GM12878 (cell line): ENCODE data around the gene HMOX1. TPM values are rescaled to one million over a fixed set of nuclear protein-coding genes. Genes with fewer than 3 reads are reported as not detected.

Experiments used
- CREB1 ChIP-seq: IDR thresholded peaks from 2 replicates; pipeline ENCODE4 v1.6.1; 2012; ENCODE audit warnings: low read depth, mild to moderate bottlenecking, inconsistent platforms
- E2F4 ChIP-seq: IDR thresholded peaks from 2 replicates; pipeline ENCODE4 v1.6.1; 2012; ENCODE audit warnings: low read depth, low read length, improper control_type of control experiment
- EP300 ChIP-seq, 2 experiments: fragments of 150-350 bp in 1 of 2; IDR thresholded peaks; 2 replicates each; pipeline ENCODE4 v1.6.1; 2011 to 2012; ENCODE audit warnings: low read depth in 2 of 2, low read length in 2 of 2, borderline replicate concordance in 1 of 2, improper control_type of control experiment in 1 of 2, inconsistent platforms in 1 of 2; ENCODE audit not compliant: control insufficient read depth in 1 of 2
- FOXK2 ChIP-seq: fragments of 450-650 bp; IDR thresholded peaks from 2 replicates; pipeline ENCODE4 v1.6.1; 2017; ENCODE audit warnings: mild to moderate bottlenecking, moderate library complexity
- HDGF ChIP-seq: fragments of 450-650 bp; IDR thresholded peaks from 2 replicates; pipeline ENCODE4 v1.6.1; 2016; ENCODE audit warnings: antibody characterized with exemption
- LARP7 ChIP-seq: fragments of 450-650 bp; IDR thresholded peaks from 2 replicates; pipeline ENCODE4 v1.6.1; 2017; ENCODE audit warnings: mild to moderate bottlenecking
- MXI1 ChIP-seq: fragments of 150-350 bp; IDR thresholded peaks from 2 replicates; pipeline ENCODE4 v1.6.1; 2011; ENCODE audit warnings: low read depth, mild to moderate bottlenecking, inconsistent platforms, low read length, improper control_type of control experiment
- POLR2A ChIP-seq: IDR thresholded peaks from 2 replicates; pipeline ENCODE4 v1.6.1; 2011; ENCODE audit warnings: low read depth, mild to moderate bottlenecking, low read length
- RAD21 ChIP-seq: IDR thresholded peaks from 2 replicates; pipeline ENCODE4 v1.6.1; 2011; ENCODE audit warnings: mild to moderate bottlenecking, low read depth, low read length, moderate library complexity; ENCODE audit not compliant: insufficient read depth
- ZNF592 ChIP-seq: fragments of 450-650 bp; IDR thresholded peaks from 2 replicates; pipeline ENCODE4 v1.6.1; 2017; ENCODE audit warnings: mild to moderate bottlenecking, moderate library complexity
- polyA plus RNA-seq, 11 experiments: library from polyadenylated mRNA; depleted of rRNA in 4 of 11; unstranded in 6 of 11; stranded (reverse) in 5 of 11; fragments of >200 nt; fragmentation: Nextera tagmentation in 4 of 11; fragmentation: Illumina TruSeq in 1 of 11; extraction: Ambion mirVana in 4 of 11; extraction: Trizol in 1 of 11; gene quantifications; 1 replicate in 1 of 11; 2 replicates in 10 of 11; pipeline versions ENCODE4 v1.2.1 to v1.2.3, GENCODE V29; 2011 to 2016; ENCODE audit warnings: inconsistent platforms in 2 of 11, missing spikeins in 2 of 11, low read depth in 1 of 11
- total RNA-seq, 4 experiments: library from RNA; depleted of rRNA in 3 of 4; stranded (reverse); fragments of >200 nt in 3 of 4; fragmentation: Illumina TruSeq in 1 of 4; extraction: Trizol in 1 of 4; gene quantifications; 2 replicates each; pipeline versions ENCODE4 v1.2.1 to v1.2.3, GENCODE V29; 2013 to 2021

HMOX1 gene
- total and polyA plus RNA-seq, 10 of the 15 experiments (the other 5 are each of a cell fraction or from before 2014, with no cell fraction given) = 1.5 to 36.7 (median 18.8) TPM

GRCh38 chr22:35376728-35377472 lies 4.0 kb upstream of the HMOX1 start (continued):
- TF ChIP-seq POLR2A = no peak
- TF ChIP-seq ZNF592 = peak; percentile 64; the same call in 1 of the 2 replicates
- TF ChIP-seq CREB1 = peak; percentile 50; the same call in 1 of the 2 replicates
- TF ChIP-seq RAD21 = 0 out of 2 replicates have a peak, but pooled peaks have one; percentile 0
- peak; percentile 85 to 88 for TF ChIP-seq EP300 (IDR thresholded peaks at IDR 0.05; ENCODE audit: borderline replicate concordance in 1 of 2, control insufficient read depth in 1 of 2, low read depth in 2 of 2, low read length in 2 of 2)
- peak; percentile 56 for TF ChIP-seq FOXK2
- no peak for TF ChIP-seq E2F4
- TF ChIP-seq MXI1 = peak; percentile 75
- TF ChIP-seq LARP7 = peak; percentile 72; the same call in 1 of the 2 replicates
- peak; percentile 49; the same call in 1 of the 2 replicates for TF ChIP-seq HDGF
